HL-60 (cell line): Measurements from ENCODE around the gene SUPT4H1.

Experiments used
- DNase-seq, 2 experiments: peaks; one replicate each; pipeline ENCODE4 v3.0.0-alpha.2; 2010 to 2020; ENCODE audit warnings: low read depth in 1 of 2, low spot score in 1 of 2
- H3K27ac ChIP-seq: fragments of 250-450 bp; sonication (Bioruptor Pico); replicated peaks from 2 replicates; pipeline ENCODE4 v1.5.1; 2020; ENCODE audit warnings: mild to moderate bottlenecking, moderate library complexity
- H3K27me3 ChIP-seq: fragments of 250-450 bp; sonication (Bioruptor Pico); 2 replicates; pipeline ENCODE4 v1.5.1; 2021; ENCODE audit warnings: mild to moderate bottlenecking, moderate library complexity; ENCODE audit not compliant: insufficient read depth, poor library complexity, severe bottlenecking
- H3K4me3 ChIP-seq: replicated peaks from 2 replicates; pipeline ENCODE4 v1.5.1; 2011; ENCODE audit warnings: mild to moderate bottlenecking, control low read depth, low read length; ENCODE audit not compliant: insufficient read depth
- CTCF ChIP-seq: IDR thresholded peaks from one replicate; pipeline ENCODE4 v1.5.1; 2011; ENCODE audit warnings: low read length, control low read depth, inconsistent platforms; ENCODE audit not compliant: insufficient read depth
- GABPA ChIP-seq: IDR thresholded peaks from 2 replicates; pipeline ENCODE4 v1.6.1; 2012; ENCODE audit warnings: low read depth
- POLR2AphosphoS5 ChIP-seq: IDR thresholded peaks from 2 replicates; pipeline ENCODE4 v1.6.1; 2012; ENCODE audit warnings: low read depth
- REST ChIP-seq: IDR thresholded peaks from 2 replicates; pipeline ENCODE4 v1.6.1; 2012; ENCODE audit warnings: low read depth; ENCODE audit not compliant: insufficient replicate concordance
- SPI1 ChIP-seq: IDR thresholded peaks from 2 replicates; pipeline ENCODE4 v1.6.1; 2012; ENCODE audit warnings: low read depth, mild to moderate bottlenecking, borderline replicate concordance

SUPT4H1 gene

GRCh38 chr17:58384897-58385296, 32.9 kb upstream of the SUPT4H1 start:
- H3K4me3 ChIP-seq: no peak overlapping the region
- no peaks in the 10 kb centered on the region for H3K27me3 ChIP-seq
- TF ChIP-seq CTCF (no peak), SPI1 (no peak)
- no peak for DNase-seq
- no peak overlapping the region for H3K27ac ChIP-seq

- Histone ChIP-seq H3K4me3 (no peak overlapping the region), H3K27me3 (no peaks in the 10 kb centered on the region), H3K27ac (no peak overlapping the region)
- DNase-seq: no peak
- TF ChIP-seq SPI1 (no peak), REST (no peak), CTCF (no peak), POLR2AphosphoS5 (no peak), GABPA (no peak)
Measured at GRCh38 chr17:58383892-58384462, 32.0 kb upstream of the SUPT4H1 start.

- no peak for DNase-seq
- H3K27ac ChIP-seq: no peak overlapping the region
Measured at GRCh38 chr17:58382872-58383242, 30.9 kb upstream of the SUPT4H1 start.

More at GRCh38 chr17:58382872-58383242, 30.9 kb upstream of the SUPT4H1 start:
- Histone ChIP-seq H3K4me3 (no peak overlapping the region), H3K27me3 (no peaks in the 10 kb centered on the region)
- TF ChIP-seq CTCF: no peak
- no peak for TF ChIP-seq SPI1
- TF ChIP-seq POLR2AphosphoS5: no peak
- TF ChIP-seq REST: no peak
- no peak for TF ChIP-seq GABPA
